Fibroblast of lung (primary cell): ENCODE measurements around the gene ITPRIPL2. TPM values are rescaled to one million over a fixed set of nuclear protein-coding genes. Genes with fewer than 3 reads are reported as not detected.

Experiments used
- polyA plus RNA-seq, 2 donors: library from polyadenylated mRNA; depleted of rRNA in 1 of 2; stranded (reverse) in 1 of 2; unstranded in 1 of 2; fragments of >200 nt; gene quantifications; 2 replicates each; pipeline ENCODE4 v1.2.1, GENCODE V29; 2011 to 2012; ENCODE audit warnings: missing spikeins in 1 of 2
- total RNA-seq: library from RNA; depleted of rRNA; stranded (reverse); fragments of >200 nt; gene quantifications from 2 replicates; pipeline ENCODE4 v1.2.1, GENCODE V29; 2014

ITPRIPL2 gene
- total and polyA plus RNA-seq, 2 donors (not counting 1 experiment from before 2014, with no cell fraction given) = 23.1 to 42.1 TPM

Other genes with a start within 250 kb of the ITPRIPL2 start
- 62.1 and 101 TPM in 2 replicates for gene SMG1, start 187.6 kb upstream of the ITPRIPL2 start, total RNA-seq
- 24.4 and 30.1 TPM in 2 replicates for gene SMG1, start 187.6 kb upstream of the ITPRIPL2 start, polyA plus RNA-seq
- gene TMC7, start 130.0 kb upstream of the ITPRIPL2 start, total RNA-seq = 0.51 and 1.5 TPM in 2 replicates
- gene TMC7, start 130.0 kb upstream of the ITPRIPL2 start, polyA plus RNA-seq = 0.18 and 0.85 TPM in 2 replicates
- gene COQ7, start 46.4 kb upstream of the ITPRIPL2 start, total RNA-seq = 19.8 and 20.5 TPM in 2 replicates
- gene COQ7, start 46.4 kb upstream of the ITPRIPL2 start, polyA plus RNA-seq = 12.4 and 14.0 TPM in 2 replicates
- 0.26 and 0.33 TPM in 2 replicates for gene SYT17, start 54.3 kb downstream of the ITPRIPL2 start, total RNA-seq
- 0.15 TPM in 1 of 2 replicates, not detected in the other for gene SYT17, start 54.3 kb downstream of the ITPRIPL2 start, polyA plus RNA-seq
- gene CLEC19A, start 171.8 kb downstream of the ITPRIPL2 start, total RNA-seq = not detected in 2 replicates
- gene CLEC19A, start 171.8 kb downstream of the ITPRIPL2 start, polyA plus RNA-seq = not detected in 2 replicates